ENCODE data around the gene LSM12.

GRCh38 chr17:44063704-44064639 lies 2.5 kb downstream of the LSM12 start:
- no peak for TF ChIP-seq POLR2AphosphoS5 (IDR thresholded peaks at IDR 0.05; ENCODE audit: low read depth, low read length)
- no peak for TF ChIP-seq FOXM1 (IDR thresholded peaks at IDR 0.05; ENCODE audit: low read depth)
- TF ChIP-seq RCOR1 (IDR thresholded peaks at IDR 0.05; ENCODE audit: low read length) = no peak
- no peak for TF ChIP-seq EP300 (IDR thresholded peaks at IDR 0.05; ENCODE audit: borderline replicate concordance in 1 of 2, low read depth in 1 of 2, low read length in 1 of 2)
- TF ChIP-seq RFX5 (IDR thresholded peaks at IDR 0.05; ENCODE audit: low read length) = no peak
- TF ChIP-seq YY1 (IDR thresholded peaks at IDR 0.05; ENCODE audit: low read depth) = no peak
- no peak for TF ChIP-seq RAD21 (IDR thresholded peaks at IDR 0.05; ENCODE audit: low read length)
- TF ChIP-seq MEF2A (IDR thresholded peaks at IDR 0.05; ENCODE audit: borderline replicate concordance, low read depth) = no peak
- TF ChIP-seq, protein P1, sequence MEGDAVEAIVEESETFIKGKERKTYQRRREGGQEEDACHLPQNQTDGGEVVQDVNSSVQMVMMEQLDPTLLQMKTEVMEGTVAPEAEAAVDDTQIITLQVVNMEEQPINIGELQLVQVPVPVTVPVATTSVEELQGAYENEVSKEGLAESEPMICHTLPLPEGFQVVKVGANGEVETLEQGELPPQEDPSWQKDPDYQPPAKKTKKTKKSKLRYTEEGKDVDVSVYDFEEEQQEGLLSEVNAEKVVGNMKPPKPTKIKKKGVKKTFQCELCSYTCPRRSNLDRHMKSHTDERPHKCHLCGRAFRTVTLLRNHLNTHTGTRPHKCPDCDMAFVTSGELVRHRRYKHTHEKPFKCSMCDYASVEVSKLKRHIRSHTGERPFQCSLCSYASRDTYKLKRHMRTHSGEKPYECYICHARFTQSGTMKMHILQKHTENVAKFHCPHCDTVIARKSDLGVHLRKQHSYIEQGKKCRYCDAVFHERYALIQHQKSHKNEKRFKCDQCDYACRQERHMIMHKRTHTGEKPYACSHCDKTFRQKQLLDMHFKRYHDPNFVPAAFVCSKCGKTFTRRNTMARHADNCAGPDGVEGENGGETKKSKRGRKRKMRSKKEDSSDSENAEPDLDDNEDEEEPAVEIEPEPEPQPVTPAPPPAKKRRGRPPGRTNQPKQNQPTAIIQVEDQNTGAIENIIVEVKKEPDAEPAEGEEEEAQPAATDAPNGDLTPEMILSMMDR (IDR thresholded peaks at IDR 0.05) = no peak
